ENCODE measurements around the gene CDC20.
"Not testable (repeated sequence)": the region's sequence is repeated elsewhere in the genome, so short reads cannot be mapped to it uniquely, and the experiment has no call there.

CDC20 gene

GRCh38 chr1:43367904-43368645 is 9.3 kb downstream of the CDC20 start, which contains the start of gene ELOVL1:
ELOVL1 (minus strand) TSS chr1:43368011; CDS start chr1:43365609, 2,402 bp downstream.
- H3K36me3 ChIP-seq (ENCODE audit: insufficient read depth, low read length), result peaks cover 25% of the 10 kb centered on the region; the same call in 1 of the 2 replicates
- peaks cover 22% of the 10 kb centered on the region for H3K4me1 ChIP-seq (ENCODE audit: insufficient read depth, low read length, severe bottlenecking)
- no peaks in the 10 kb centered on the region for H3K9me2 ChIP-seq (ENCODE audit: low read depth, low read length)
- peak within 1 kb of the TSS; percentile 88 for H3K9ac ChIP-seq (ENCODE audit: low read length)
- peak within 1 kb of the TSS; percentile 93 for H3K4me2 ChIP-seq (ENCODE audit: low read length)
- no peaks in the 10 kb centered on the region for H3K9me3 ChIP-seq (ENCODE audit: low read length)
- peak within 1 kb of the TSS; percentile 85 for H3K4me3 ChIP-seq (ENCODE audit: low read depth, low read length, poor library complexity, severe bottlenecking)
- no peak within 1 kb of the TSS for H2AFZ ChIP-seq (ENCODE audit: low read length)
- H3K27me3 ChIP-seq (ENCODE audit: insufficient read depth, low read length), result no peaks in the 10 kb centered on the region
- TF ChIP-seq EZH2 (IDR thresholded peaks at IDR 0.05; ENCODE audit: borderline replicate concordance, low read length), result no peak
- TF ChIP-seq, protein P1, sequence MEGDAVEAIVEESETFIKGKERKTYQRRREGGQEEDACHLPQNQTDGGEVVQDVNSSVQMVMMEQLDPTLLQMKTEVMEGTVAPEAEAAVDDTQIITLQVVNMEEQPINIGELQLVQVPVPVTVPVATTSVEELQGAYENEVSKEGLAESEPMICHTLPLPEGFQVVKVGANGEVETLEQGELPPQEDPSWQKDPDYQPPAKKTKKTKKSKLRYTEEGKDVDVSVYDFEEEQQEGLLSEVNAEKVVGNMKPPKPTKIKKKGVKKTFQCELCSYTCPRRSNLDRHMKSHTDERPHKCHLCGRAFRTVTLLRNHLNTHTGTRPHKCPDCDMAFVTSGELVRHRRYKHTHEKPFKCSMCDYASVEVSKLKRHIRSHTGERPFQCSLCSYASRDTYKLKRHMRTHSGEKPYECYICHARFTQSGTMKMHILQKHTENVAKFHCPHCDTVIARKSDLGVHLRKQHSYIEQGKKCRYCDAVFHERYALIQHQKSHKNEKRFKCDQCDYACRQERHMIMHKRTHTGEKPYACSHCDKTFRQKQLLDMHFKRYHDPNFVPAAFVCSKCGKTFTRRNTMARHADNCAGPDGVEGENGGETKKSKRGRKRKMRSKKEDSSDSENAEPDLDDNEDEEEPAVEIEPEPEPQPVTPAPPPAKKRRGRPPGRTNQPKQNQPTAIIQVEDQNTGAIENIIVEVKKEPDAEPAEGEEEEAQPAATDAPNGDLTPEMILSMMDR (IDR thresholded peaks at IDR 0.05; ENCODE audit: low read length), result peak; percentile 51
- peak within 1 kb of the TSS; percentile 71 for H3K27ac ChIP-seq (ENCODE audit: low read depth, low read length, poor library complexity, severe bottlenecking)
- no peaks in the 10 kb centered on the region for H3F3A ChIP-seq (ENCODE audit: insufficient read depth, low read length)
- H4K20me1 ChIP-seq (ENCODE audit: insufficient read depth, low read length), result no peaks in the 10 kb centered on the region
- H3K79me2 ChIP-seq (ENCODE audit: insufficient read depth, low read length), result no peaks in the 10 kb centered on the region

- H2AFZ ChIP-seq (ENCODE audit: low read length), result no peak overlapping the region
Measured at GRCh38 chr1:43368646-43369020, 9.9 kb downstream of the CDC20 start.

GRCh38 chr1:43369779-43370178 is 11.0 kb downstream of the CDC20 start:
- H3K4me1 ChIP-seq (ENCODE audit: insufficient read depth, low read length, severe bottlenecking), result peaks cover 22% of the 10 kb centered on the region
- not testable (repeated sequence) for H3K9me2 ChIP-seq (ENCODE audit: low read depth, low read length); H3K36me3 ChIP-seq (ENCODE audit: insufficient read depth, low read length); H3K9ac ChIP-seq (ENCODE audit: low read length); H3K79me2 ChIP-seq (ENCODE audit: insufficient read depth, low read length); H2AFZ ChIP-seq (ENCODE audit: low read length); H3F3A ChIP-seq (ENCODE audit: insufficient read depth, low read length); H4K20me1 ChIP-seq (ENCODE audit: insufficient read depth, low read length); H3K27ac ChIP-seq (ENCODE audit: low read depth, low read length, poor library complexity, severe bottlenecking); H3K9me3 ChIP-seq (ENCODE audit: low read length); H3K4me2 ChIP-seq (ENCODE audit: low read length); H3K27me3 ChIP-seq (ENCODE audit: insufficient read depth, low read length); H3K4me3 ChIP-seq (ENCODE audit: low read depth, low read length, poor library complexity, severe bottlenecking)

More at GRCh38 chr1:43368646-43369020, 9.9 kb downstream of the CDC20 start:
- no peaks in the 10 kb centered on the region for H3K79me2 ChIP-seq (ENCODE audit: insufficient read depth, low read length)
- no peaks in the 10 kb centered on the region for H3K9me2 ChIP-seq (ENCODE audit: low read depth, low read length)
- H4K20me1 ChIP-seq (ENCODE audit: insufficient read depth, low read length), result no peaks in the 10 kb centered on the region
- H3K4me1 ChIP-seq (ENCODE audit: insufficient read depth, low read length, severe bottlenecking), result peaks cover 22% of the 10 kb centered on the region
- no peak for TF ChIP-seq EZH2 (IDR thresholded peaks at IDR 0.05; ENCODE audit: borderline replicate concordance, low read length)
- TF ChIP-seq, protein P1 (IDR thresholded peaks at IDR 0.05; ENCODE audit: low read length), result no peak
- H3K36me3 ChIP-seq (ENCODE audit: insufficient read depth, low read length), result peaks cover 19% of the 10 kb centered on the region; the same call in 1 of the 2 replicates
- H3K4me2 ChIP-seq (ENCODE audit: low read length), result peak overlapping the region; percentile 93
- peak overlapping the region; percentile 80 for H3K9ac ChIP-seq (ENCODE audit: low read length)
- peak overlapping the region; percentile 71 for H3K27ac ChIP-seq (ENCODE audit: low read depth, low read length, poor library complexity, severe bottlenecking)
- H3F3A ChIP-seq (ENCODE audit: insufficient read depth, low read length), result no peaks in the 10 kb centered on the region
- H3K27me3 ChIP-seq (ENCODE audit: insufficient read depth, low read length), result no peaks in the 10 kb centered on the region
- H3K9me3 ChIP-seq (ENCODE audit: low read length), result no peaks in the 10 kb centered on the region
- H3K4me3 ChIP-seq (ENCODE audit: low read depth, low read length, poor library complexity, severe bottlenecking), result peak overlapping the region; percentile 85

DNA sequence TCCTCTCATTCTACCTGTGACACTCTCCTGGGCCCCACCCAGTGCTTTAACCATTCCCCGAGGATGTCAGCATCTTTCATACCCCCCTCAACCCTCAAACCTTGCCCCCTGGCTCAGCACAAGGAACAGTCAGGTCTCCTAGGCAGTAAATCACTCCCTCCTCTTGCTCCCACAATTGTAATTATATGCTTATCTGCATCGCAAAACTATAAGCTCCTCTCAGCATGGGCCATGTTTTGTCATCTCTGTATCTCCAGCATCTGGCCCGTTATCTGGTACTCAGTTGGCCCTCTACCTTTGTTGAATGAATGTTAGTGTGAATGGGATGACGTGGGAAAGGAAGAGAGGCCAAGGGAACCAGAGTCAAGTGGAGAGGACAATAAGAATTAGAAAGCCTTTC is 11.8 kb downstream of the CDC20 start:
- Histone ChIP-seq H2AFZ (ENCODE audit: low read length) (no peak overlapping the region), H3K9ac (ENCODE audit: low read length) (no peak overlapping the region), H3K9me2 (ENCODE audit: low read depth, low read length) (no peaks in the 10 kb centered on the region), H4K20me1 (ENCODE audit: insufficient read depth, low read length) (no peaks in the 10 kb centered on the region), H3K4me2 (ENCODE audit: low read length) (no peak overlapping the region), H3F3A (ENCODE audit: insufficient read depth, low read length) (no peaks in the 10 kb centered on the region), H3K4me3 (ENCODE audit: low read depth, low read length, poor library complexity, severe bottlenecking) (no peak overlapping the region), H3K27me3 (ENCODE audit: insufficient read depth, low read length) (no peaks in the 10 kb centered on the region), H3K36me3 (ENCODE audit: insufficient read depth, low read length) (peaks cover under 1% of the 10 kb centered on the region; the same call in 1 of the 2 replicates), H3K79me2 (ENCODE audit: insufficient read depth, low read length) (no peaks in the 10 kb centered on the region), H3K27ac (ENCODE audit: low read depth, low read length, poor library complexity, severe bottlenecking) (no peak overlapping the region), H3K9me3 (ENCODE audit: low read length) (no peaks in the 10 kb centered on the region), H3K4me1 (ENCODE audit: insufficient read depth, low read length, severe bottlenecking) (peaks cover 22% of the 10 kb centered on the region)
- TF ChIP-seq, protein P1 (IDR thresholded peaks at IDR 0.05; ENCODE audit: low read length), result no peak
- no peak for TF ChIP-seq EZH2 (IDR thresholded peaks at IDR 0.05; ENCODE audit: borderline replicate concordance, low read length)

All from OCI-LY1 (cell line).